Activated CD4-positive, alpha-beta T cell treated with anti-CD3 and anti-CD28 coated beads, Interleukin-2, amount 50 U/mL, for 1 hour (primary cell): ENCODE data around the gene CC2D2B.
"Not testable (repeated sequence)": the region's sequence is repeated elsewhere in the genome, so short reads cannot be mapped to it uniquely, and the experiment has no call there.

Experiments used
- DNase-seq: peaks from one replicate; pipeline ENCODE4 v3.0.0-alpha.2; 2020

CC2D2B gene

DNA sequence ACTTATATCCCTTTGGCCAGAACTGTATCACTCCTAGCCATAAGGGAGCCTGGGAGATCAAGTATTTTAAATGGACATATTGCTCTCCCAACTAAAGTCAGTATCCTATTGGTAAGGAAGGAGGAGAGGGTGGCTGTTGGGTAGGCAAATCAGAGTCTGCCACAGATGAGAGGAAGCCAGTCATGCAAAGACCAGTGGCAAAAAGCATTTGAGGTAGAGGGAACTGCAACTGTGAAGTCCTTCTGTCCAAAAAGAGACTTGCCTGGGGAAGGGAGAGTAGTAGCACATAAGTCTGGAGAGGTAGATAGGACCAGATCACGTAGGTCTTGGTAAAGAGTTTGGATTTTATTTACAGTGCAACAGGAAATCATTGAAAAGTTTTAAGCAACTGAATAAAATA is 126.8 kb downstream of the CC2D2B start:
- no peak for DNase-seq

DNA sequence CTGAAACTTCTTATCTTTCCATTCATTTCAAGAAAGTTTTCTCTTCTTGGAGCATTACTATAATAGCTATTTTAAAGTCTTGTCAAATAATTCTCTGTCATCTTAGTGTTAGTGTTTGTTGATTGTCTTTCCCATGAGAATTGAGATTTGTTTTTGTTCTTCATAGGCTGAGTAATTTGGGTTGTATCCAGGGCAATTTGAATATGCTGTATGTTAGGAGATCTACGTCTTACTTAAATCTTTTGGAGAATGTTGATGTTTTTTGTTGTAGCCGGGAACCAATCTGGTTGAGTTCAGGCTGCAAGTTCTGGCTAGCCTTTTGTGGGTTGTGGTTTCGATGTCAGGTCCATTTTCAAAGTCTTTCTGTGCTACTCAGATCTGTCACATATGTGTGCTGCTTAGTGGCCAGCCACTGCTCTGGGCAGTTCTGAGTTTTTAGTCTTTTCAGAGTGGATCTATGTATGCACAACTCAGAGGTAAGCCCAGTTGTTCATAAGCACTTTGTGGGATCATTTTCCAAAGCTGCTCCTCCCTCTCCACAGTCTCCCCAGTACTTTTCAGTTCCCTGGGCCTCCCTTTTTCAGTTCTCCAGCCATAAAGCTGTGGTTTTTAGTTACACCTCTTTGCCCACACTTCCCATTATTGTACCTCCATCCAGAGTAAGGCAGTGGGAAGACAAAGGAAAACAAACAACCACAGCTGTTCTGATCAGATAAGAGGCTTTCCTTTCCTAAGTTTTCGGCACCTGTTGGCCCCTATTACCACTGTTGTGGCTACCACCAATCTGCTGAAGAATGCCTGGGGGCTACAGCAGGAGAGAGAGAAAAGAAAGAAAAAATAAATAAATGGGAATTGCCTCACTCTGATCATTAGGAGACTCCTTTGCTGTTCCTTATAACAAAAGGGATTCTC is 131.0 kb downstream of the CC2D2B start:
- no peak for DNase-seq

DNA sequence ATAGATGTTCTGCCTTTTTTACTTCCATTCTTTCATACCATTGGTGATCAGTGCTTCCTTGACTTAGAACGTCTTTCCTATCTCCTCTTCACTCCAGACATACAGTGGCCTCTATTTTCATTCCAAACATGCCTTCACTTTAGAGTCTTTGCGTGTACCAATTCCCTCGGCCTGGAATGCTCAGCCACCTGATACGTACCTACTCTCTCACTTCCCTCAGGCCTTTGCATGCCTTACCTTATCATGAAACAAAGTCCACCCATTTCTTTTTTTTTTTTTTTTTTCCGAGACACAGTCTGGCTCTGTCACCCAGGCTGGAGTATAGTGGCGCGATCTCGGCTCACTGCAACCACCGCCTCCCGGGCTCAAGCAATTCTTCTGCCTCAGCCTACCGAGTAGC is 133.4 kb downstream of the CC2D2B start:
- no peak for DNase-seq

DNA sequence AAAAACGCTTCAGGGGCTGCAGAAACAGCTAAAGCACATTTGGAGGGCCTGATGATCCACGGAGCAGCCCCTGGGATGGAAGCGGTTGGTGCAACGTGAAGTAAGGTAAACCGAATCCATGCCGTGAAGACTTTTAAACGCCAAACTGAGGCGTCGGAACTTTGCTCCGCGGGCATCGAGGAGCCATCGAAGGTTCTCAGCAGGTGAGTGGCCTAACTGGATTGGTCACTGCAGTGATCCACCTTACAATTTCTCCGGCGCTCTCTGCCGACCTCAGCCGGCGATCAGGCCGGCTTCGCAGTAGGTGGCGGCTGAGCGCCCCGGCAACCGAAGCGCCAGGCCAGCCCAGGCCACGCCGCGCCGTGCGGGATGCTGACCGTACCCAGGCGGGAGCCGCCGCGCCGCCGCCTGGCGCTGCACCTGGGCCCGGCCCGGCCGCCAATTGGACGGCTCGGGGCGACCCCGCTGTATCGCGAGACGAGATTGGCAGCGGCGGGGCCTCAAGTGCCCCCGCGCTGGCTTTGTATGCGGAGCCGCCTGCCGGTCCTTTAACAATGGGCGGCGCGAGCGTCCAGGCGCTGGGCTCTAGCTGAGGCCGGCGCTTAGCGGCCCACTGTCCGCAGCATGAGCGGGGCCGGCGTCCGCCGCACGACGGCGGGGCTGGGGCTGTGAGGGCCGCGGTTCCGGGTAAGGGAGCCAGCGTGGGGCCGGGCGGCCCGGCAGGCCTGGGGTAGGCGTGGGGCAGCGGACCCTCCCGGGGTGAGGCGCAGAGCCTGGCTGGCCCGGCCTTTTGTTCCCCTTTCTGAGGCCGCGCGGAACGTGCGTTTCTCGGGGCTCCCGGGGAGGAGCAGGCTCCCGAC is 135.5 kb downstream of the CC2D2B start, which contains the start of gene CCNJ:
Gene CCNJ, plus strand, starts transcription at position 551 of the 860 bp plus-strand sequence. CDS start 811 bp downstream, outside the sequence.
- peak; percentile 77 for DNase-seq

DNA sequence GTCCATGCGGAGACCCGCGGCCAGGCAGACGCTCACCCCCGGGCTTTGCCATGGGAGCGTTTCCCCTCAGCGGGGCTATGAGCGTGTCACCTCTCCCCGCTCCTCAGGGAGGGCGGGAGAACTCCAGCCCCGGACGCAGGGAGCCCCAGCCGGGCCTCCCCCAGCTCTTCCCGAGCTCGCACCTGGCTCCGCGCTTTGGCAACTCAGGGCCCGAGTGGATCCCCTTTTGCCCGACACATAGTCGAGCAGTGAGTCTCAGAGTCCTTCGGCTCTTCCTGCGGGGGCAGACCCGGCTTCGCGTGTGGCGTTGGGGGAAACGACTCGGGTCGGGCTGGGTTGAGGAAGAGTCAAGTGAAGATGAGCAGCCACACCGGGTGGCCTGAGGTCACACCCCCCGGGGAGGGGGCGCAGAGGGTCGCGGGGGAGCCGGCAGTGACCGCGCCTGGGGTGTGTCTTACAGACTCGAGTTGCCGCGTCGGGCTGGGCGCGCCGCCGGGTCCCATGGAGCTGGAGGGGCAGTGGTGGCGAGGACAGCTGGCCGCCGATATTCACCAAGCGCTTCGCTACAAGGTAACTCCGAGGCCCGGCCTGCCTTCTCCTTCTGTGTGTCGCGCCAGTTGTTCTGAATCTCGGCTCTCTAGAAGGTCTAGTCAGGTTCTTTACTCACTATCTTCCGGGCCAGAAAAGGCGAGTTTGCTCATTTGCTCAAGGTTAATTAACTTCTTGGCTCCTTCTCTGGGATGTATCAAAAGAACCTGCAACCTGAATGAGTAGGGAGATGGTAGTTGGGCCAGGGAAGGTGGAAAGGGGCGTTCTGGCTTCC is 136.3 kb downstream of the CC2D2B start:
- DNase-seq, result peak; percentile 30

DNA sequence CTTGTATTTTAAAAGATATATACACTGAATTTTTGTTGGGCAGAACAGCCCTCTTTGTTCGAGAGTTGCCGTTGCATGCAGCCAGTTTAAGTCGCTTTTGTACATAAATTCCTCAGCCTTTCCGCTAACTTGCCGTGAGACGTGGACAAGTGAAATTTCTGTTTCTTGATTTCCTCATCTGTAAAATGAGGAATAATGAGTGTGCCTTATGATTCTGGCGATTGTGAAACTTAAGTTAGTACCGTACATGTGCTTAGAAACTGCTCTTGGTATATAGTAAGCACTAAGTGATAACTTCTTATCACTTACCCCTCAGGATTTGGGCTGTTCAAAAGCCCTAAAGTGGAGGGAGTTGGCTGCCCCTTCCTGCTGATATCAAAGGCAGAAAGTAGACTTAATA is 137.0 kb downstream of the CC2D2B start:
- no peak for DNase-seq

DNA sequence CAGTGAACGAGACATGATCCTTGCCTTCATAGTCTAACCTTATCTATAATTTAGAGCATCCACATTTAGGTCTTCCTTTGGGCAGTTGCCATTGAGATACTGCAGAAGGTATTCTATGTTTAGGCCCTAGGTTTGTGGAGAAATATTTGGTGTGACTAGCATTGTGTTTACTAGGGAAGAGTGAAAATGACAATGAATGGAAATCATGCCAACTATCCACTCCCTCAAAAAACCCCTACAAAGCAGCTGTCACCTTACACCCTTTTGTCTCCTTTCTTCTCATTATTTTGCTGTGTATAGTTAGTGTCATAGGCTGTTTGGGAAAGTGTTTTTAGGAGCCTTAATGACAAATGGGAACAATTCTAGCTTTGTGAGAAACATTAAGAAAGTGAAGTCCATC is 138.8 kb downstream of the CC2D2B start:
- no peak for DNase-seq

DNA sequence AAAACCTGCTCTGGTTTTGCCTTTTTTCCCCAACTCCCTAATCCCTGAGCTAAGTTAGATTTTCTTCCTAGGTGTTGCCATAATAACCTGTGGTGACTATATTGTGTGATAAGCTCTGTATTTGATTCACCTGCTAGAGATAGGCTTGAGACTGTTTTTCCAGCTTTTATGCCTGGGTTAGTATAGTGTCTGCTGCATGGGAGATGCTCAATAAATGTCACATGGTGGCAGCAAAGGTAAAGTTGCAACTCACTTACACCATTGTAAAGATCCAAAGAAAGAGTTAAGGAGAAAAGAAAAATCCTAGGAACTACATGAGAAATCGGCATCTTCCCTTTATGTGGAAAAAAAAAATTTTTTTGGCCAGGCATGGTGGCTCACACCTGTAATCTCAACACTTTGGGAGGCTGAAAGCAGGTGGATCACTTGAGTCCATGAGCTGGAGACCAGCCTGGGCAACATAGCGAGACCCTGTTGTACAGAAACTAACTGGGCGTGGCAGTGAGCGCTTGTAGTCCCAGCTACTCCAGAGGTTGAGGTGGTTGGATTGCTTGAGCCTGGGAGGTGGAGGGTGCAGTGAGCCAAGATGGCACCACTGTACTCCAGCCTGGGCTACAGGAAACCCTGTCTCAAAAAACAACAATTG is 139.4 kb downstream of the CC2D2B start:
- DNase-seq, result no peak

DNA sequence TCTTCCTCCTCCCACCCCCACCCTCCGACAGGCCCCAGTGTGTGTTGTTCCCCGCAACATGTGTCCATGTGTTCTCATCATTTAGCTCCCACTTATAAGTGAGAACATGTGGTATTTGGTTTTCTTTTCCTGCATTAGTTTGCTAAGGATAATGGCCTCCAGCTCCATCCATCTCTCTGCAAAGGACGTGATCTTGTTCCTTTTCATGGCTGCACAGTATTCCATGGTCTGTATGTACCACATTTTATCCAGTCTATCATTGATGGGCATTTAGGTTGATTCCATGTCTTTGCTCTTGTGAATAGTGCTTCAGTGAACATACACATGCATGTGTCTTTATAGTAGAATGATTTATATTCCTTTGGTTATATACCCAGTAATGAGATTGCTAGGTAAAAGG is 140.2 kb downstream of the CC2D2B start:
- not testable (repeated sequence) for DNase-seq

DNA sequence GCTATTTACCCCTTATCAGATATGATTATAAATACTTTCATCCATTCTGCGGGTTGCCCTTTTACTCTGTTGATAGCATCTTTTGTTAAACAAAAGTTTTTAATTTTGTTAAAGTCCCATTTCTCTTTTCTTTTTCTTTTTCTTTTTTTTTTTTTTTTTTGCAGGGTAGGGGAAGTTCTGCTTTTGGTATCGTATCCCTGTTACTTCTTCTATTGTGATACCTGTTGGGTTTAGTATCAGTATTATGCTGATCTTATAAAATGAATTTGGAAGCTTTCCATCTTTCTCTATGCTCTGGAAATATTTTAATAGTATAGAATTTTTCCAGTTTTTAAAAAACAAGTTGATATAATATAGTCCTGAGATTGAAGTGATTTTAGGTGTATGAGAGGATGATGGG is 141.6 kb downstream of the CC2D2B start:
- DNase-seq, result no peak

DNA sequence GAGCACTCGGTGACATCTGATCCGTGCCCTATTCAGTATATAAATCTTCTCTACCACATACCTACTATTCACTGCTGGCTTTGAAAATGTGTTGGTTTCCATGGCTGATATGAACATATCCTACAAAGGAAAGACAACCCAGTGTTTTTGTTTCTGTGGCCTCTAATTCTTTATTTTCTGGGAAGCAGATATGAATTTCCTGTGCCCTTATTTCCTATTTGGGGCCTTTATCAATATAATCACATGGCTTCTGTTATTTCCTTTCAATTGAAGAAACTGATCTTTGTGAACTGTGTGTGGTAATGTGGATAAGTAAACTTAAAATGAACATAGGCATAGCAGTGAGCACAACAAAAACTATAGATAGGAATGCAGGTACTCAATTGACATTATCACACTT is 146.2 kb downstream of the CC2D2B start:
- DNase-seq, result no peak

DNA sequence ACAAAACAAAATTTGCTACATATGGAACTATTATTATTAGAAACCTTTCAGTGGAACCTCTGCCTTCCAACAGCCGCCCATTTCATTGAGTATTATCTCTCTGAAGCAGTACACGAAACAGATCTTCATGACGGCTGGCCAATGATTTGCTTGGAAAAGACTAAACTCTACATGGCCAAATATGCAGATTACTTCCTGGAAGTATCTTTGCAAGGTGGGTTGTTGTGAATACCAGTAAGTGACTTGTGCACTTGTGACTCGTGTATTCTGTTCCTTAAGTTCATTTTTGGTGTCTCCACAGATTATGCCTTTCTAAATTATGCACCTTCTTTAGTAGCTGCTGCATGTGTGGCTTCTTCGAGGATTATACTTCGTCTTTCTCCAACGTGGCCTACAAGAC is 149.0 kb downstream of the CC2D2B start:
- DNase-seq, result no peak

DNA sequence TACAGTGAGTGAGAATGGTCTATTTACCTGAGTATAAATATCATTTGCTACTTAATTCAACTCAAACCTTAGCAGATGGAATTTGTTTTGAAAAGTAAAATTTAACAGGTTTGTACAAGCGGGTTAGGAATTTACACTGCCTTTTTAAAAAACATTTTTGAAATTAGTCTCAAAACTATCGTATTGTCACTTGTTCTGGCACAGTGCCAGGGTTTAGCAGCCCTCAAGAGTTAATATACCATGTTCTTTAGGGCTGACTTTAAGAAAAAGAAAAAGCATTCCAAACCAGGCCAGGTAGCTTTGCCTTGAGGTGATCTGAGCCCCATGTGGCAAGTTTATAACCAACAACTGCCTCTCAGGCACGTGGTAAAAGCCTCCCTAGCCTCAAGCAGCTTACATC is 153.5 kb downstream of the CC2D2B start:
- DNase-seq, result no peak

DNA sequence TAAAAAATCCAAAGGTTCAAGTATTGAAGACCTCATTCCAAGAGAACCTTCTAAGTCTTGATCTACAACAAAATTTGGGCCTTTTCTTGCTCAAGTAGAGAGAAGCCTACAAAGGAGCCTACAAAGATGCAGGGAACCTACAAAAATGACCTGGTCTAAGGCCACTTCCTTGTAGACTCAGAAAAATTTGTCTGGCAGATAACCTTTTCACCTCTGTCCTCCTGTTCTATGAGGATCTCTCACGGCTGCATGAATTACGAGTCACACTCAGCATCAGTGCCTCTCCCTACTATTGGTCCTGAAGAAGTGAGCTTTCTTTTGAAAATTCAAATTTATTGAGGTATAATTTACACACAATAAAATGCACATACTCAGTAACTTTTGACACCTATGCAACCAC is 164.9 kb downstream of the CC2D2B start:
- no peak for DNase-seq

DNA sequence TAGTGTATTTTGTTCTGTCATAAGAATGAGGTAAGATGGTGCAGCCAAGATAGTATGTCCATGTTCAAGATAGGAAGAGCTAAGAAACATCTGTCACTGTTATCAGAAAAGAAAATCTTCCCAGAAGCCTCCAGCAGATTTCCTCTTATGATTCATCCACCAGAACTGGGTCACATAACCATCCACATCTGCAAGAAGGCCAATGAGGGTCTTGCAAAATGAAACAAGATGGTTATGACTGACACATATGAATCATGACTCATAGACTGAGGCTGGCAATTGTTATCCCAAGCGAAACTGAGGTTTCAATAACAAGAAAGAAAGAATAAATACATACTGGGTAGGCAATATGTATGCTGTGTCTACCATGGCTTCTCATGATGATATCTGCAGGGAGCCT is 165.9 kb downstream of the CC2D2B start:
- DNase-seq, result no peak

DNA sequence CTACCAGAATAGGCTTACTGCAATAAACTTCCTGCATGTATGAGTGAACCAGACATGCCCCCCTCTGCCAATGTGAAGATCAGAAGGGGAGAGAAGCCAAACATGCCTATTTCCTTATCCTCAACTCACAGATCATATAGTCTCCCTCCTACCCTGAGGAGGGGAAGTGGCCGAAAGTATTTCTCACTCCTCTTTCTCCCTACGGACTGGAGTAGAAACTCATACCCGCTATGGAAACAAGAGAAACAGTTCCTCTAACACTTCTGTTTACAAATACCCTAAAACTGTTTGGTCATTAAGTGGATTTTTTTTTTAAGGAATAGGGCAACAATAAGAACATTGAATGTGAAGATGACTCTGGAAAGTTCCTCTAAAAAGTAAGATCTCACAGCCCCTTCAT is 167.0 kb downstream of the CC2D2B start:
- no peak for DNase-seq

DNA sequence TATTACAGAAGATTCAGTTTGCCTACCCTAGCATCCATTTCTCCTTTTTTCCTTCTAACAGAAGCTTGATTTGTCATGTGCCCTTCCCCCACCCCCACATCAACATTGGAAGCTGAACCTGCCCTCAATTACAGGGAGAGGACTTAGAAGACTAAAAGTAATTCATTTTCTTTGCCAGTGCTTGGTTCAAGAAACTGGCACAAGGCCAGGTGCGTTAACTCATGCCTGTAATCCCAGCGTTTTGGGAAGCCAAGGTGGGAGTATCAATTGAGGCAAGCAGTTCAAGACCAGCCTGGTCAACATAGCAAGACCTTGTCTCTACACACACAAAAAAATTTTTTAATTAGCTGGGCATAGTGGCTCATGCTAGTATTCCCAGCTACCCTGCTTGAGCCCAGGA is 168.2 kb downstream of the CC2D2B start:
- no peak for DNase-seq

DNA sequence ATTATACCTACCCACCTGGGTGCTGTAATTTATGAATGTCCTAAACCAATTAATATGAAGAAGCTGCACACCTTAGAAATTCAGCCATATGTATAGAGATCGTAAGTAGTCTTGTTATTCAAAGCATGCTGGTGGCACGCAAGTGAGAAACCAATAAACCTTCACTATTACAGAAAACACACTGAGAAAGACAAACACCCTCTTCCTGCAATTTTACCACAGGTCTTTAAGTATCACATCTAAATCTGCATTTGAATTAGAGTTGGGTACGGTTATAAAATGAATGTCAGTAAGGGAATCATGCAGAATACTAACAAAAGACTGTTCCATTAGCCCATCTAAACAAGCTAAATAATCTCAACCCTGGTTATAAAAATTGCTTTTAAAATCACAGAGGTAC is 169.4 kb downstream of the CC2D2B start:
- no peak for DNase-seq

DNA sequence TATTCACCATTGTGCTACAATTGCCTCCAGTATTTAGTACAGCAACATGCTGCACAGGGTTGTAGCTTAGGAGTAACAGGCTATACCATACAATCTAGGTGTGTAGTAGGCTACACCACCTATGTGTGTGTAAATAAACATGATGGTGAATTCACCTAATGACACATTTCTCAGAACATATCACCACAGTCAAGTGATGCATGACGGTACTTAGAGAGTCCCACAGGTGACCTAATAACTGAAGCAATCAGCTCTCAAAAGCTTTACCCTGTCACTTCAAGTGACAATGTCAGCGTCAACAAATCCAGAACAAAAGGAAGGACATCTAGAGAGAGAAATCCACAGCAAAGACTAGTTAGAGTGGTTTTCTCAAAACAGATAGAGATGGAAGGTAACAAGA is 174.4 kb downstream of the CC2D2B start:
- no peak for DNase-seq
